ENCODE data around the gene TMEM209. TPM values are rescaled to one million over a fixed set of nuclear protein-coding genes. Genes with fewer than 3 reads are reported as not detected.
"Not testable (repeated sequence)": the region's sequence is repeated elsewhere in the genome, so short reads cannot be mapped to it uniquely, and the experiment has no call there.

TMEM209 gene
- total RNA-seq, 1 donor from 2014 or later = 11.8 TPM

DNA sequence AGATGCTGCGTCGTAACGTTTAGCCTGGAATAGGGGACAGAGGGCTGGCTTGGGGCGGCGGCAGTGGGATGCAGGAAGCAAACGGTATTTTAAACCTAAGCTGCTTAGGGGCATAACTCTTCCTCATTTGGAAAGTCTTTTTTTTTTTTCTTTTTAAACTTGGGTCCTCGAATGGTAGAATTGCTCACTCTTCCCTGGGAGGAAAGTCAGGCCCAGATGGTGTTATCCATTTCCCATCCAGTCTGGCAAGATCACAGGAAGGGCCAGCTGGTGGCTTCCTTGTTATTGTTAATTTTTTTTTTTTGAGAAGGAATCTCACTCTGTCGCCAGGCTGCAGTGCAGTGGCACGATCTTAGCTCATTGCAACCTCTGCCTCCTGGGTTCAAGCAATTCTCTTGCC is 56.6 kb downstream of the TMEM209 start:
- peak; percentile 10 for DNase-seq (ENCODE audit: low spot score)
- TF ChIP-seq, protein P1, sequence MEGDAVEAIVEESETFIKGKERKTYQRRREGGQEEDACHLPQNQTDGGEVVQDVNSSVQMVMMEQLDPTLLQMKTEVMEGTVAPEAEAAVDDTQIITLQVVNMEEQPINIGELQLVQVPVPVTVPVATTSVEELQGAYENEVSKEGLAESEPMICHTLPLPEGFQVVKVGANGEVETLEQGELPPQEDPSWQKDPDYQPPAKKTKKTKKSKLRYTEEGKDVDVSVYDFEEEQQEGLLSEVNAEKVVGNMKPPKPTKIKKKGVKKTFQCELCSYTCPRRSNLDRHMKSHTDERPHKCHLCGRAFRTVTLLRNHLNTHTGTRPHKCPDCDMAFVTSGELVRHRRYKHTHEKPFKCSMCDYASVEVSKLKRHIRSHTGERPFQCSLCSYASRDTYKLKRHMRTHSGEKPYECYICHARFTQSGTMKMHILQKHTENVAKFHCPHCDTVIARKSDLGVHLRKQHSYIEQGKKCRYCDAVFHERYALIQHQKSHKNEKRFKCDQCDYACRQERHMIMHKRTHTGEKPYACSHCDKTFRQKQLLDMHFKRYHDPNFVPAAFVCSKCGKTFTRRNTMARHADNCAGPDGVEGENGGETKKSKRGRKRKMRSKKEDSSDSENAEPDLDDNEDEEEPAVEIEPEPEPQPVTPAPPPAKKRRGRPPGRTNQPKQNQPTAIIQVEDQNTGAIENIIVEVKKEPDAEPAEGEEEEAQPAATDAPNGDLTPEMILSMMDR (IDR thresholded peaks at IDR 0.05; ENCODE audit: unreplicated experiment) = no peak
- Mint-ChIP-seq H3K4me3 (ENCODE audit: unreplicated experiment) (no peak overlapping the region), H3K27ac (ENCODE audit: unreplicated experiment) (peak overlapping the region; percentile 78), H3K27me3 (ENCODE audit: unreplicated experiment) (peaks cover 13% of the 10 kb centered on the region), H3K4me1 (ENCODE audit: unreplicated experiment) (peaks cover 36% of the 10 kb centered on the region), H3K36me3 (ENCODE audit: low read depth, unreplicated experiment) (no peaks in the 10 kb centered on the region), H3K9me3 (ENCODE audit: unreplicated experiment) (no peaks in the 10 kb centered on the region)

DNA sequence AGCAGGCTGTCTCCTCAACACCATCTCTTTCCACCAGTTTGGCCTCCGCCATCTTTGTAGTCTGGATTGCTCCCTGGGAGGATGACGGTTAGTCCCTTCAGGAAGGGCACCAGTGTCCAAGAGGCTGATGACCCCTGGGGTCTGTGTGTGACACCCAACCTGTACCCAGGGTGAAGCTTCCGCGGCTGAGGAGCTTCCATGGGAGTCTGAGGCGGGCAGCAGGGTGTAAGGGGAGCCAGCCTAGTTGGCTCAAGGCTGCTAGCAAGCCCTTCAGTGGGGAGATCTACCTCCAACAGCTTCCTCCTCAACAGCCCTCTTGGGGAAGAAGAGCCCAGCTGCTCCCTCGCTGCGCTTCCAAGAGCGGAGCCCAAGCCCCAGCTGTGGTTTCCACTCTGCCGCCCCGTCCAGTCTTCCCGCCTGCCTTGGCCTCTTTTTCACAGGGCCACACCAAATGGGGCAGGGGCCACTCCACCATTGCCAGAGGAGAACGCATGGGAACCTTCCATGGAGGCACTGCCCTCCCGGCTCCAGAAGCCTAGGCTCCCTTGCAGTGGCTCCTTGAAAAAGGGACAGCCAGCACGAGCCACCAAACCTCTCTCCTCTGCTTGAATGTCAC is 57.4 kb downstream of the TMEM209 start:
- DNase-seq (ENCODE audit: low spot score) = no peak
- Mint-ChIP-seq H3K4me1 (ENCODE audit: unreplicated experiment) (peaks cover 41% of the 10 kb centered on the region), H3K9me3 (ENCODE audit: unreplicated experiment) (no peaks in the 10 kb centered on the region), H3K27ac (ENCODE audit: unreplicated experiment) (peak overlapping the region; percentile 78), H3K36me3 (ENCODE audit: low read depth, unreplicated experiment) (peaks cover 5% of the 10 kb centered on the region), H3K4me3 (ENCODE audit: unreplicated experiment) (no peak overlapping the region), H3K27me3 (ENCODE audit: unreplicated experiment) (peaks cover 13% of the 10 kb centered on the region)
- TF ChIP-seq, protein P1 (IDR thresholded peaks at IDR 0.05; ENCODE audit: unreplicated experiment) = no peak

DNA sequence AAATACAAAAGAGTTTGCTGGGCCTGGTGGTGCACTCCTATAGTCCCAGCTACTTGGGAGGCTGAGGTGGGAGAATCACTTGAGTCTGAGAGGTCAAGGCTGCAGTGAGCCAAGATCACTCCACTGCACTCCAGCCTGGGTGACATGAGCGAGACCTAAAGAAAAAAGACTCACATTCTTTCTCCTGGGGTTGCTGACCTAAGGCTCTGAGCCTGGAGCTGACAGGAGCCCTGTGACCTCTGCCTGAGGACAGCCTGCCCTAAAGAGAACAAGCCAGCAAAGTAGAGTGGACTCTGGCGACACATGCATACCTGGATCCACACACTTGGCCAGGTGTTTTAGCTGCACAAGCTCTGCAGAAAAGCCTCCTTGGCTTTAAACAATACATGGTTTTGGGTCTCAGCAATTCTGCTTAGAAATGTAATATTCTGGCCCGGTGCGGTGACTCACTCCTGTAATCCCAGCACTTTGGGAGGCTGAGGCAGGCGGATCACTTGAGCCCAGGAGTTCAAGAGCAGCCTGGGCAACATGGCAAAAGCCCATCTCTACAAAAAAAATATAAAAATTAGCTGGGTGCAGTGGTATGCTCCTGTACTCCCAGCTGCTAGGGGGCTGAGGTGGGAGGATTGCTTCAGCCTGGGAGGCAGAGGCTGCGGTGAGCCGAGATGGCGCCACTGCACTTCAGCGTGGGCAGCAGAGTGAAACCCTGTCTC is 58.4 kb downstream of the TMEM209 start:
- Mint-ChIP-seq H3K4me1 (ENCODE audit: unreplicated experiment) (peaks cover 41% of the 10 kb centered on the region), H3K27ac (ENCODE audit: unreplicated experiment) (no peak overlapping the region), H3K9me3 (ENCODE audit: unreplicated experiment) (no peaks in the 10 kb centered on the region), H3K36me3 (ENCODE audit: low read depth, unreplicated experiment) (peaks cover 5% of the 10 kb centered on the region), H3K27me3 (ENCODE audit: unreplicated experiment) (peaks cover 13% of the 10 kb centered on the region), H3K4me3 (ENCODE audit: unreplicated experiment) (no peak overlapping the region)
- DNase-seq (ENCODE audit: low spot score) = no peak
- TF ChIP-seq, protein P1 (IDR thresholded peaks at IDR 0.05; ENCODE audit: unreplicated experiment) = no peak

DNA sequence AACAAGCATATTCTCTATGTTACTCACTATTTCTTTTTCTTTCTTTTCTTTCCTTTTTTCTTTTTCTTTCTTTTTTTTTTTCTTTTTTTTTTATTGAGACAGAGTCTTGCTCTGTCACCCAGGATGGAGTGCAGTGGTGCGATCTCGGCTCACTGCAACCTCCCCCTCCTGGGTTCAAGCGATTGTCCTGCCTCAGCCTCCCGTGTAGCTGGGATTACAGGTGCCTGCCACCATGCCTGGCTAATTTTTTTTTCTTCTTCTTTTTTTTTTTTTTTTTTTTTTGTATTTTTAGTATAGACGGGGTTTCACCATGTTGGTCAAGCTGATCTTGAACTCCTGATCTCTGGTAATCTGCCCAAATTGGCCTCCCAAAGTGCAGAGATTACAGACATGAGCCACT is 59.1 kb downstream of the TMEM209 start:
- H3K36me3 Mint-ChIP-seq (ENCODE audit: low read depth, unreplicated experiment); H3K9me3 Mint-ChIP-seq (ENCODE audit: unreplicated experiment); H3K27ac Mint-ChIP-seq (ENCODE audit: unreplicated experiment); DNase-seq (ENCODE audit: low spot score); H3K4me3 Mint-ChIP-seq (ENCODE audit: unreplicated experiment): not testable (repeated sequence)
- H3K27me3 Mint-ChIP-seq (ENCODE audit: unreplicated experiment) = peaks cover 13% of the 10 kb centered on the region
- peaks cover 45% of the 10 kb centered on the region for H3K4me1 Mint-ChIP-seq (ENCODE audit: unreplicated experiment)

DNA sequence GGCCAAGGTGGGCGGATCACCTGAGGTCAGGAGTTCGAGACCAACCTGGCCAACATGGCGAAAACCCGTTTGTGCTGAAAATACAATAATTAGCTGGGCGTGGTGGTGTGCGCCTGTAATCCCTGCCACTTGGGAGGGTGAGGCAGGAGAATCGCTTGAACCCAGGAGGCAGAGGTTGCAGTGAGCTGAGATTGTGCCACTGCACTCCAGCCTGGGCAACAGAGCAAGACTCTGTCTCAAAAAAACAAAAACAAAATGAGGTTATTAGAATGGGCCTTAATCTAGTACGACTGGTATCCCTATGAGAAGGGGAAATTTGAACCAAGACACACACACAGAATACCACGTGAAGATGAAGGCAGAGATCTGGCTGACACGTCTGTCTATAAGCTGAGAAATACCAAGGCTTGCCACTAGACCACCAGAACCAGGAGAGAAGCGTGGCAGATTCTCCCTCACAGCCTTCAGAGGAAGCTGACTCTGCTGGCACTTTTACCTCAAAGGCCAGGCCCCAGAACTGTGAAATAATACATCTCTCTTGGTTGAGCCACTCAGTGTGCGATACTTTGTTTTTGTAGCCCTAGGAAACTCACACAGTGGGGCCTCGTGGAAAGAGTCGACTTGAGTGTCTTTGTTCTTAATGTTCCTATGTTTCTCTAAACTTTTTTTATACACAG is 59.6 kb downstream of the TMEM209 start:
- TF ChIP-seq, protein P1 (IDR thresholded peaks at IDR 0.05; ENCODE audit: unreplicated experiment) = no peak
- peaks cover 5% of the 10 kb centered on the region for H3K36me3 Mint-ChIP-seq (ENCODE audit: low read depth, unreplicated experiment)
- peaks cover 44% of the 10 kb centered on the region for H3K4me1 Mint-ChIP-seq (ENCODE audit: unreplicated experiment)
- DNase-seq (ENCODE audit: low spot score) = no peak
- H3K27me3 Mint-ChIP-seq (ENCODE audit: unreplicated experiment) = peaks cover 17% of the 10 kb centered on the region
- H3K9me3 Mint-ChIP-seq (ENCODE audit: unreplicated experiment) = no peaks in the 10 kb centered on the region
- no peak overlapping the region for H3K27ac Mint-ChIP-seq (ENCODE audit: unreplicated experiment)
- peak overlapping the region; percentile 51 for H3K4me3 Mint-ChIP-seq (ENCODE audit: unreplicated experiment)
